DND-41 (cell line): ENCODE results near the gene TNFRSF8.

Source experiments
- CTCF ChIP-seq: IDR thresholded peaks from 2 replicates; pipeline ENCODE4 v1.5.1; 2012; ENCODE audit warnings: borderline replicate concordance, low read length, moderate library complexity, mild to moderate bottlenecking; ENCODE audit not compliant: poor library complexity, severe bottlenecking; ENCODE audit errors: extremely low read depth
- EZH2 ChIP-seq: IDR thresholded peaks from 3 replicates; pipeline ENCODE4 v1.6.1; 2012; ENCODE audit warnings: borderline replicate concordance, low read depth, mild to moderate bottlenecking, moderate library complexity, low read length, inconsistent platforms; ENCODE audit not compliant: severe bottlenecking

GRCh38 chr1:12085643-12086260 lies 22.6 kb downstream of the TNFRSF8 start:
- TF ChIP-seq CTCF (no peak), EZH2 (no peak)
